Motor neuron (in vitro differentiated cells): ENCODE results near the gene PIP5KL1. TPM values are rescaled to one million over a fixed set of nuclear protein-coding genes. Genes with fewer than 3 reads are reported as not detected.

Experiments used
- ATAC-seq, 8 experiments: fragments of 200-7000 bp; cut with Tn5 transposase; replicated peaks in 6 of 8; 2 replicates each; pipeline ENCODE4 v1.8.0; 2021; ENCODE audit warnings: mild to moderate bottlenecking in 8 of 8, moderate library complexity in 8 of 8
- H3K27ac ChIP-seq, 2 donors: fragments of 250-450 bp; sonication (Bioruptor Pico); 2 replicates each; pipeline ENCODE4 v1.9.0; 2021; ENCODE audit warnings: antibody characterized with exemption in 2 of 2, mild to moderate bottlenecking in 2 of 2, moderate library complexity in 1 of 2
- H3K4me1 ChIP-seq, 2 donors: fragments of 250-450 bp; sonication (Bioruptor Pico); replicated peaks in 1 of 2; 2 replicates each; pipeline ENCODE4 v1.6.1; 2021; ENCODE audit warnings: antibody characterized with exemption in 2 of 2, mild to moderate bottlenecking in 2 of 2, moderate library complexity in 1 of 2
- H3K4me3 ChIP-seq, 5 donors: fragments of 250-450 bp; sonication (Bioruptor Pico); 2 replicates each; pipeline ENCODE4 v1.9.0; 2021; ENCODE audit warnings: antibody characterized with exemption in 5 of 5, mild to moderate bottlenecking in 5 of 5, moderate library complexity in 4 of 5
- WGBS, 10 experiments: fragments of 450-650 bp; shearing (Covaris generic); methylation state at CpG; one replicate each; pipeline ENCODE4 v1.0.0; 2022; 5-methylcytosine and 5-hydroxymethylcytosine counted together
- in situ Hi-C, 9 experiments: fragments of 400-800 bp; cut with MboI; loops; one replicate each; pipeline ENCODE4 v1.15.0; 2021; ENCODE audit warnings: low sequenced_read_pairs in 9 of 9, low pct_unique_long_range_greater_than_20kb in 2 of 9; ENCODE audit not compliant: unreplicated experiment in 9 of 9
- total RNA-seq, 8 experiments: library from RNA; unstranded; fragments of 300-600 nt; gene quantifications; 2 replicates each; pipeline versions ENCODE4 v1.2.3 to v1.2.4, GENCODE V29; 2022

PIP5KL1 gene
- total RNA-seq, 8 experiments from 2014 or later, result 0.66 to 4.9 (median 3.1) TPM

DNA sequence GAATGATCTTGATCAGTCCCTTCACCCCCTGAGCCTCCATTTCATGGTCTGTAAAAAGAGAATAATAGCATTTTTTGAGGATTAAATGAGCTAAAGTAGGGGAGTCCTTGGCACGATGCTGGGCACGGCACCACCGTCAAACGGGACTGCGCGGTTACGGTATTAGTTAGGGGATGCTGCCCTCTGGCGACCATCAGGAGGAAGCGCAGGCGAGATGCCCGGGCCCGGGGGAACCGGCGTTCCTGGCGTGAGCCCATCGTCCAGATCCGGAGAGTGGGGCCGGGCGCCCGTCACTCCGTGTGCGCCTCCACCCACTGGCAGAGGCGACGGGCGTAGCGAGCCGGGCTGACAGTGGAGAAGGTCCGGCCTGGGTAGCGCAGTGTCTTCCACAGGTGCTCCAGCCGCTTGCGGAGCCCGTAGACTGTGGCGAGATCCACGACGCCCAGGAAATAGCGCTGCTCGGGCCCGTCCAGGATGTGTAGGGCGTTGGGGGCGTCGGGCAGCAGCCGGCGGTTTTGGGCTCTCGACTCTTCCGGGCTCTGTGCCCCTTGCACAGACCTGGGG lies 8.9 kb downstream of the PIP5KL1 start:
- peaks cover 0 to 11% of the 10 kb centered on the region in 2 donors for H3K4me1 ChIP-seq
- WGBS, 10 experiments, result 0 to 60% (median 1%) methylated on average over 4 to 15 of the region's 45 CpGs; no CpG with 5 or more reads in 3 of the 10 experiments
- no peak overlapping the region for H3K4me3 ChIP-seq
- in situ Hi-C loops, result loop anchor here (10.0 to 25.0 kb wide), 2 partner anchors 187 to 334 kb away; partner anchors contain the start of gene TOR2A (in 1 of the 9)
- H3K27ac ChIP-seq, result no peak overlapping the region
- ATAC-seq, result peak in 4 of 8 experiments; percentile 1 to 38 (median 4)

DNA sequence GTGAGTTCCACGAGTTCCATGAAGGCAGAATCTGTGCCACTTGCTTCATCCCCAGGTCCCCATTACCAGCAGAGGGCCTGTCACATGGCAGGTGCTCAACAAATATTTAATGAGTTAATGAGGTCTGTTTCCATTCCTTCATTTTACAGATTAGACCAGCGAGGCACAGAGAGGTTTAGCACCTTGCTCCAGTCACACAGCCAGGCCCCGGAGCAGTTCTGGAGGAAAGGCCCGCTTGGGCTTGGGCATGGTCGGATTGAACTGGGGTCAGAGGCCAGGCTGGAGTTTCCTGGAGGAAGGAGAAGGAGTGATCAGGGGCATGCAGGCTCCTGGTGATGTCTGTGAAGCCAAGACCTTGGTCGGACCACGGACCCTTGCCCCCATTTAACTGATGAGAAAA lies 9.8 kb downstream of the PIP5KL1 start:
- H3K4me3 ChIP-seq, result no peak overlapping the region
- in situ Hi-C loops, result loop anchor here (10.0 to 25.0 kb wide), 2 partner anchors 186 to 333 kb away; partner anchors contain the start of gene TOR2A (in 1 of the 9)
- peaks cover 5 to 17% of the 10 kb centered on the region in 2 donors for H3K4me1 ChIP-seq
- H3K27ac ChIP-seq, result no peak overlapping the region
- no peak for ATAC-seq
- 67 to 100% (median 82%) methylated on average over 1 to 6 of the region's 7 CpGs; no CpG with 5 or more reads in 2 of the 10 experiments for WGBS, 10 experiments

DNA sequence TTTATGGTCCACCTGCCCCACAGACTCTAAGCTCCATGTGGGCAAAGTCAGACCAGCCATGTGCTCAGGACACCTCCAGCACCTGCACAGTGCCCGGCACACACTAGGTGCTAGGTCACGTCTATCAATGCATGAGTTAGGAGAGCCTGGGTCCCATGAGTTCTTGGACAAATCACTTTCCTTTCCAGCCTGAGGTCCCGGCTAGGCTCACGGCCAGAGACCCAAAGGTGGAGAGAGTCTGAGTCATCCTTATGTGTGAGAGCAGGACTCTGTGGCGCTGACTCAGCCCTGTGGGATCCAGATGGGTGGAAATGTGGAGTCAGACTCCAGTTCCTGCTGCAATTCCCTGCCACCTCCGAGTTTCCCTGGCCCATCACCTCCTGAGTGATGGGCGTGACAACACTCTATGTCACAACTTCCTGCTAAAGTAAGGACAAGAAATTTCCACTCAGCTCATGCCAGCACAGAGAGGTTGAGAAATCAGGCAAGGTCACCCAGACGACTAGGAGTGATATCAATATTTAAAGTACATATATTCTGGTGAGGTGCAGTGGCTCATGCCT lies 11.2 kb downstream of the PIP5KL1 start:
- in situ Hi-C loops, result loop anchor here (25.0 kb wide), 1 partner anchor 332 kb away; no protein-coding TSS in a partner anchor
- no peak overlapping the region for H3K27ac ChIP-seq
- H3K4me1 ChIP-seq, result peaks cover 6 to 21% of the 10 kb centered on the region in 2 donors
- WGBS, 10 experiments, result 0 to 90% (median 58%) methylated on average over 2 to 3 of the region's 8 CpGs; no CpG with 5 or more reads in 3 of the 10 experiments
- no peak overlapping the region for H3K4me3 ChIP-seq
- ATAC-seq, result peak in 5 of 8 experiments; percentile 6 to 66 (median 19)

DNA sequence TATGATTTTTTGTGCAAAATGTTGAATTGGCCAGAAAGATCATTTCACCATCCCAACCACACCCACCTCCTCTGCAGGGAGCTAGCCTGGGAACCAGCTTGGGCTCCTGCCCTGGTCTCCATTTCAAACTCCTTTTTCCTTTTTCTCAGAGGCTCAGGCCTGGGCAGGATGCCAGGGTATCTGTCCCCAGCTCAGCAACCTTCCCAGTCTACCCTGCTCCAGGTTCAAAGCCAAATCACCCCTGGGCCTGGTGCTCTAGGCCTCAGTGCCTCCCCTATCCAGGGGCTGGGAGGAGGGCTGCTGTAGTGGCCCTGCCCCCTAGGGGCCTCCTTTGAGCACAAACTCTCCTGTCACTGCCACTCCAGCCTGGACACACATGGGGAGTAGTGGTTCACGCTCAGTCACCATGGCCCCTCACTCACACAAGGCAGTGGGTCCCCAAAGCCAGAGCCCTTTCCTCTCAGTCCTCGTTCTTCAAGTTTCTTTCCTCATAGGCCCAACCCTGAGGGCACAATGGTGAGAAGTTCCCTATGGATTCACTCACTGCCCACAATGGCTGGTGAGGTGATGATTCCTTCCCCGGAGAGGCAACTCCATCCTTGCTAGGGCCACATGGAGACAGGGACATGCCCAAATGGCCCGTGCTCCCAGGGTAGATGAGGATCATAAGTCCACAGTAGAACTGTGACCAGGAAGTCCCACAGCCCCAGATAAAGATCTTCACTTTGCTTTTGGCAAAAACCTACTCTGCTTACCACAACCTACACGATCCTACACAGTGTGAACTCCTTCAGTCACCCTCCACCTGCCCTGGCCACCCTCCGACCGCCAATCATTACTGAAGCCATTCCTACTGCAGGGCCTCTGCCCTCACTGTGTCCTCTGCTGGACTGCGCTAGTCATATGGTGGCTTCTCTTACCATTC lies 12.1 kb downstream of the PIP5KL1 start:
- in situ Hi-C loops, result loop anchor here (25.0 kb wide), 1 partner anchor 331 kb away; no protein-coding TSS in a partner anchor
- 68 to 100% (median 90%) methylated on average over 1 to 5 of the region's 8 CpGs; no CpG with 5 or more reads in 2 of the 10 experiments for WGBS, 10 experiments
- ATAC-seq, result peak in 3 of 8 experiments; percentile 1

DNA sequence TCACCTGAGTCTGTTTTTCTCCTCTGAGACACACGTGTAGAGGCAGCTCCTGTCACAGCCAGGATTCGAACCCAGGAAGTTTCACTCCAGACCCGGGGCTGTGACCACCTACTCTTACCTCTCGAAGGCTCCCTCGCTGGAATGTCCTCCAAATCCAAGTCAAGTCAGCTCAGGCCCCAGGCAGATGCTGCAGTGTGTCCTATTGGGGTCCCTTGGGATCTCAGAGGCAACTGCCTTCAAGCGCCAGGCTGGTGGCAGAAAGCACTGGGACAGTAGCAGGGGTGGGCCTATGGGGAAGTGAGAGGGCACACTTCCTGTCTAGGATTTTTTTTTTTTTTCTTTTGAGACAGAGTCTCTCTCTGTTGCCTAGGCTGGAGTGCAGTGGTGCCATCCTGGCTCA lies 13.0 kb downstream of the PIP5KL1 start:
- no peak for ATAC-seq
- Histone ChIP-seq H3K4me3 (peak overlapping the region in 4 of 5 donors; percentile 45 to 57 (median 46)), H3K27ac (no peak overlapping the region), H3K4me1 (peaks cover 6 to 21% of the 10 kb centered on the region in 2 donors)
- in situ Hi-C loops, result loop anchor here (25.0 kb wide), 1 partner anchor 330 kb away; no protein-coding TSS in a partner anchor
- WGBS, 10 experiments, result 17 to 100% (median 72%) methylated on average over 1 to 3 of the region's 6 CpGs; no CpG with 5 or more reads in 6 of the 10 experiments

More for the DNA sequence above, 12.1 kb downstream of the PIP5KL1 start:
- Histone ChIP-seq H3K4me3 (no peak overlapping the region), H3K27ac (no peak overlapping the region), H3K4me1 (peaks cover 6 to 21% of the 10 kb centered on the region in 2 donors)

DNA sequence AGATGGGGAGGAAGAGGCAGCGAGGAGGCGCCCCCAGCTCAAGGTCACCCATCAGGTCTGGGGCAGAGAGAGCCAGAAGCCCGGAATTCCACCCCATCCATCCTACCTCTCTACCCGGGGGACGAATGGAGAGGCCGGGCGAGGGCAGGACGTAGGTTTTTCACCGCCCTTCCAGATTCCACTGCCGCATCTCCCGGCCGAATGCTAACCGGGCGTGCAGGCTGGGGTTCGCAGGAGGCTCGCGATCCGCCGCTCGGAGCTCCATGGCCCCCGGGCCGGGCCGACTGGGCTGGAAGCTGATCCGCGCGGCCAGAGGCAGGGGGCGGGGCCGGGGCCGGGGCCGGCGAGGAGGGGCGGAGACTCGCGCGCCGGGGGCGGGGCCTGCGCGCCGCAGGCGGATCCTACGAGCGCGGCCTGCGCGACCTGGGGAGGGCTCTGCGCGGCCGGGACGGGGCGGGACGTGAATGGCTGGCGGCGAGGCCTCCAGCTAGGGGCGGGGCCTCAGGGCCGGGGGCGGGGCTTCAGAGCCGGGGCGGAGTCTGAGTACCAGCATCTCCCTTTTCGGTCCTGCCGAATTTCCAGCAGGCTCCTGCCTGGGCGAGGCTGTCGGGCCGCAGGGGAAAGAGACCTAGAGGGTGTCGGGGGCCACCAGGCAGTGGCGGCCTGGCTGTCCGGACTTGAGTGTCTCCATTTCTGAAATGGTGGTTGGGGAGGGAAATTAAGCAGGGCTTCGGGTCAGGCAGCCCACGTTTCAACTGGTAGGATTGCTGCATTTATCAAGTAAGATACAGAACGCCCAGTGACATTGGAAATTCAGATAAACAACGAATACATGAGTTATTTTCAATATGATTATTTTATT lies 13.6 kb downstream of the PIP5KL1 start, which contains the start of gene ST6GALNAC4:
ST6GALNAC4 (minus strand) TSS at position 322 of the 862 bp plus-strand sequence. CDS start 622 bp downstream, outside the sequence.
- peaks cover 6 to 21% of the 10 kb centered on the region in 2 donors for H3K4me1 ChIP-seq
- ATAC-seq, result peak; percentile 69 to 92 (median 88)
- in situ Hi-C loops, result loop anchor here (25.0 kb wide), 1 partner anchor 330 kb away; no protein-coding TSS in a partner anchor
- H3K27ac ChIP-seq, result peak within 1 kb of the TSS in 1 of 2 donors; percentile 17
- 0 to 37% (median 17%) methylated on average over 1 to 7 of the region's 71 CpGs; no CpG with 5 or more reads in 4 of the 10 experiments for WGBS, 10 experiments
- H3K4me3 ChIP-seq, result peak within 1 kb of the TSS; percentile 45 to 57 (median 46)

DNA sequence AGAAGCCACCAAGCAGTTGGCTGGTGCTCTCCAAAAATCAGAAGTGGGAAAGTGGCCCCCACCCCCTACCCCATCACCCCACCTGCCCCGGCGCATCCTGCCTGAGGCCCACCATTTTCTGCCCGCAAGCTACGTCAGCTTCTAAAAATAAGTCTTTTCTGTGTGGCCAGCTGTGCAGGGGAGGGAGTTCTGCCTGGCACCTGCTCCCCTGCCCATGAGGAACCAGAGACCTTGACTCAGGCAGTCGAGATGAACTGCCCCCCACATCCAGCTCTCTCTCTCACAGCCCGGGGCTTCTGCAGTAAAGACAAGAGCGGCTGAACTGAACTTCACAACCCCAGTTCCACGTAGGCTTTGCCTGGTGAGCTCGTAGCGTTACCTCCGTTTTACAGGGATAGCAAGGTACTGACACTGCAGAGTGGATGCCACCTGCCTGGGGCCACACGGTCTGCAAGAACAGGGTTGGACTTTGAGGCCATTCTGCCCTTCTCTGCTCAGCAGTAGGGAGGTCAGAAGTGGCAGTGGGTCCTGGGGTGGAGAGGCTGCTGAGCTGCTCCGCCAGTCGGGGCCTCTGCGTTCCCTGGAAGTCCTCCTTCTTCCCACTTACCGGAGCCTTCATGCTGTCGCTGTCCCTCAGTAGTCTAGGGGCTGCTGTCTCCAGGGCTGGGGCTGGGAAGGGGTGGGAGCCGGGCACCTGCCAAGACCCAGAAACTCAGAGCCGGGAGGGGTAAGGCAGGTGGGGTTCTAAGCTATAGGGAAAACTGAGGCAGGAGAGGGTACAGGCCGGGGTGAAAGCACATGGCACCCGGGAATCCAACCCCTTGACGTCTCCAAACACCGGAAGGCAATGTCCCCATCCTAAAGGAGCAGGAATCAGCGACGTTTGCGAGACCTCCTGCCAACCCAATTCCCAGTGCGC lies 14.5 kb downstream of the PIP5KL1 start:
- Histone ChIP-seq H3K4me1 (peaks cover 6 to 21% of the 10 kb centered on the region in 2 donors), H3K4me3 (peak overlapping the region; percentile 45 to 57 (median 46)), H3K27ac (peak overlapping the region in 1 of 2 donors; percentile 17)
- in situ Hi-C loops, result loop anchor here (25.0 kb wide), 1 partner anchor 329 kb away; no protein-coding TSS in a partner anchor
- 0 to 60% (median 43%) methylated on average over 2 to 11 of the region's 27 CpGs; no CpG with 5 or more reads in 2 of the 10 experiments for WGBS, 10 experiments
- peak in 7 of 8 experiments; percentile 0 to 23 (median 3) for ATAC-seq

DNA sequence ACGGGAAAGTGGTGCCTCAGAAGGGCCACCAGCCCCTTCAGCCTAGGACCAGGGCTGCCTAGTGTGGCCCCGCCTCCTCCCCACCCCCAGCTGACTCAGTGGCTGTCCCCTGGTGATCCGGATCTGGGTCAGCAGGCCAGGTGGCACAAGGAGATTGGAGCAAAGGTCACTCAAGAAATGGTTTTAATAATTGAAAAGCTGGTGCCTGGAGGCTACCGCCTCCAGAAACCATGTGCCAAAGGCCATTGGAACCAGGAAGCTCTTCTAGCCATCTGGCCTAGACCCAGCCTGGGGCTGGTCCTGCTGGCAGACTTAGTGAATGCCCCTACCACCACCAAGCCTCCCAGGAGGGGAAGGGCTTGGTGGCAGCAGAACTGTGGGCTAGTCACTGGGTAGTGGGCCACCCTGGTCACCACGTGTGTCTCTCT lies 15.2 kb downstream of the PIP5KL1 start:
- H3K27ac ChIP-seq, result no peak overlapping the region
- 0% methylated on average over 1 of the region's 5 CpGs; no CpG with 5 or more reads in 9 of the 10 experiments for WGBS, 10 experiments
- peaks cover 8 to 23% of the 10 kb centered on the region in 2 donors for H3K4me1 ChIP-seq
- H3K4me3 ChIP-seq, result no peak overlapping the region
- in situ Hi-C loops, result loop anchor here (25.0 kb wide), 1 partner anchor 328 kb away; no protein-coding TSS in a partner anchor
- no peak for ATAC-seq

DNA sequence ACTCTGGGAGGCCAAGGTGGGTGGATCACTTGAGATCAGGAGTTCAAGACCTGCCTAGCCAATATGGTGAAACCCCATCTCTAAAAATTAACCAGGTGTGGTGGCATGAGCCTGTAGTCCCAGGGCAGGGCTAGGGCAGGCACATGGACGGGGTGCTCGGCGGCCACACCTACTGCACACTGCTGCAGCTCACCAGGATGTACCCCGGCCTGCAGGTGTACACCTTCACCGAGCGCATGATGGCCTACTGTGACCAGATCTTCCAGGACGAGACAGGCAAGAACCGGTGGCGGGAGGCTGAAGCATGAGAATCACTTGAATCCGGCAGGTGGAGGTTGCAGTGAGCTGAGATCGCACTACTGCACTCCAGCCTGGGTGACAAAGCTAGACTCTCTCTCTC lies 16.9 kb downstream of the PIP5KL1 start:
- Histone ChIP-seq H3K27ac (no peak overlapping the region), H3K4me1 (peaks cover 8 to 24% of the 10 kb centered on the region in 2 donors), H3K4me3 (no peak overlapping the region)
- in situ Hi-C loops, result loop anchor here (25.0 kb wide), 1 partner anchor 326 kb away; no protein-coding TSS in a partner anchor
- no peak for ATAC-seq
- 94 to 100% methylated on average over 1 to 3 of the region's 11 CpGs; no CpG with 5 or more reads in 8 of the 10 experiments for WGBS, 10 experiments

DNA sequence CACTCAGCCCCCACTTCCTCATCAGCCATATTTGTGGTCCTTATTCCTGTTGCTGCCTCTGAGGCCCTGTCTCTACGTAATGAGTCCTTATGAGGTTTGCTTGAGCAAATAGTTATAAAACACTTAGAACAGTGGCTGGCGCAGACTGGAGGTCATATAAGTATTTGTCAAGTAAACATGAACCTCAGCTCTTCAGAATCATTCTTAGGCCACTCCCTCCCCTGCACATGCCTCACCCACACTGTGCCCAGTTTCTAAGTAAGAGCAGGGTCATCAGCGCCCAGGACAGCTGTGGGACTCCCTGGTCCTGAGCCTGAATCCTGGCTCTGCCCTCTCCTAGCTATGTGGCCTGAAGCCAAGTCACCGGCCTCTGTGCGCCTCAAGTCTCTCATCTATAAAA lies 17.7 kb downstream of the PIP5KL1 start:
- H3K4me3 ChIP-seq, result no peak overlapping the region
- in situ Hi-C loops, result loop anchor here (25.0 kb wide), 1 partner anchor 326 kb away; no protein-coding TSS in a partner anchor
- H3K4me1 ChIP-seq, result peaks cover 8 to 20% of the 10 kb centered on the region in 2 donors
- no peak overlapping the region for H3K27ac ChIP-seq
- ATAC-seq, result no peak
- WGBS, 10 experiments, result 62 to 100% (median 100%) methylated on average over 1 to 4 of the region's 5 CpGs; no CpG with 5 or more reads in 3 of the 10 experiments
